Heart right ventricle (tissue), 16 donors: ENCODE data around the gene LRRC15. TPM values are rescaled to one million over a fixed set of nuclear protein-coding genes. Genes with fewer than 3 reads are reported as not detected.

ENCODE experiments used
- ATAC-seq, 8 donors: fragments of 200-7000 bp; cut with Tn5 transposase; one replicate each; pipeline ENCODE4 v1.9.1; 2020; ENCODE audit warnings: mild to moderate bottlenecking in 8 of 8, moderate library complexity in 8 of 8, moderate number of reproducible peaks in 1 of 8
- DNase-seq, 2 donors: peaks; one replicate each; pipeline ENCODE4 v3.0.0-alpha.2; 2020
- H3K27ac ChIP-seq, 10 donors: fragments of 200-600 bp; sonication (generic) in 2 of 10; one replicate each; pipeline versions ENCODE4 v1.5.0 to v1.8.0; 2020 to 2022; ENCODE audit warnings: mild to moderate bottlenecking in 3 of 10
- H3K27me3 ChIP-seq, 7 donors: fragments of 200-600 bp; one replicate each; pipeline ENCODE4 v1.8.0; 2021 to 2022; ENCODE audit warnings: mild to moderate bottlenecking in 2 of 7
- H3K36me3 ChIP-seq, 9 donors: fragments of 200-600 bp; sonication (generic) in 1 of 9; one replicate each; pipeline versions ENCODE4 v1.5.0 to v1.8.0; 2020 to 2022; ENCODE audit warnings: mild to moderate bottlenecking in 2 of 9
- H3K4me1 ChIP-seq, 9 donors: fragments of 200-600 bp; sonication (generic) in 1 of 9; one replicate each; pipeline versions ENCODE4 v1.5.0 to v1.8.0; 2020 to 2022; ENCODE audit warnings: mild to moderate bottlenecking in 4 of 9
- H3K4me3 ChIP-seq, 10 donors: fragments of 200-600 bp; sonication (generic) in 2 of 10; one replicate each; pipeline versions ENCODE4 v1.5.0 to v1.8.0; 2020 to 2022; ENCODE audit warnings: mild to moderate bottlenecking in 7 of 10, moderate library complexity in 2 of 10
- H3K9me3 ChIP-seq, 11 donors: fragments of 200-600 bp in 10 of 11; sonication (generic) in 2 of 11; one replicate each; pipeline versions ENCODE4 v1.5.0 to v1.8.0; 2013 to 2022; ENCODE audit warnings: mild to moderate bottlenecking in 2 of 11, control low read depth in 1 of 11, moderate library complexity in 1 of 11
- CTCF ChIP-seq, 9 donors: fragments of 200-600 bp; sonication (generic) in 2 of 9; IDR thresholded peaks; one replicate each; pipeline versions ENCODE4 v1.5.0 to v1.8.0; 2021 to 2022; ENCODE audit warnings: antibody characterized with exemption in 9 of 9, mild to moderate bottlenecking in 5 of 9, moderate library complexity in 1 of 9
- WGBS, 2 donors: extraction: QIAGEN DNeasy Blood & Tissue Kit; methylation state at CpG; one replicate each; pipeline ENCODE4 v1.1.7; 2013; ENCODE audit warnings: inconsistent platforms in 1 of 2; 5-methylcytosine and 5-hydroxymethylcytosine counted together
- intact Hi-C, 10 donors: fragments of 100-400 bp; cut with DNase I; formaldehyde crosslinking; loops; one replicate each; pipeline versions ENCODE4 v1.11.1 to v1.14.2; 2022
- polyA plus RNA-seq, 2 donors: library from polyadenylated mRNA; stranded (reverse); fragments of 200-250 nt; gene quantifications; one replicate each; pipeline ENCODE4 v1.2.3, GENCODE V29; 2013
- total RNA-seq, 10 donors: library from RNA; stranded (reverse); fragmentation: NEBNext Ultra II Directional in 3 of 10; extraction: Animal tissue kit (Norgen Biotek cat#: 25700) in 3 of 10; gene quantifications; one replicate each; pipeline versions ENCODE4 v1.2.1 to v1.2.4, GENCODE V29; 2021 to 2023
- donor health status: Arrhythmogenic right ventricular cardiomyopathy.
- donor health status: ischemic (EF 13 %, LVEDD 7.1; RV severe dilation, severe dysfunction).
- donor health status: healthy with polysubstance abuse.
- donor health status: DM: no; HTN: yes; CAD: no.
- donor health status: DM: no; HTN: no; CAD: no.
- donor health status: ischemic (EF 25% LVEDD 6.9; RV normal size, moderate dysfunction).
- donor health status: ischemic (EF 25% LVEDD 5.7; RV mildly dilated, moderate dysfunction).
- donor health status: healthy.
- donor health status: DM: yes; HTN: yes; CAD: no.
- donor health status: Ischemic cardiomyopathy.
- donor health status: ischemic (EF 35%, LVEDD 5.7; RV mildly dilated, moderate dysfunction).
- donor health status: nonischemic (EF 11% LVEDD 7.7; RV severe dilation, severe dysfunction).
- donor health status: DM: yes; HTN: yes; CAD: no.
- donor health status: PGD.
- donor health status: ischemic (EF 29% LVEDD 5.4; RV normal size, mild dysfunction).
- donor health status: nonischemic (EF 23%, LVEDD 6.1; RV moderate dilation, normal function).

The LRRC15 gene
- total and polyA plus RNA-seq, 12 donors: 0.05 to 0.81 (median 0.21) TPM; not detected in 1

GRCh38 chr3:194306771-194307640 lies 62.5 kb downstream of the LRRC15 start:
- ATAC-seq: no peak
- Histone ChIP-seq H3K27ac (no peak overlapping the region), H3K36me3 (no peaks in the 10 kb centered on the region), H3K27me3 (peaks cover 0 to 54% (median 18%) of the 10 kb centered on the region in 7 donors), H3K4me3 (no peak overlapping the region), H3K9me3 (no peaks in the 10 kb centered on the region), H3K4me1 (peaks cover 0 to 16% (median 5%) of the 10 kb centered on the region in 9 donors)
- no peak for TF ChIP-seq CTCF (IDR thresholded peaks at IDR 0.05)
- DNase-seq: no peak
- WGBS, 2 donors: 74 to 77% methylated on average over 13 of the region's 13 CpGs
- intact Hi-C loops: loop anchor here in 2 of 10 donors (5.0 kb wide), 1 partner anchor 35 kb away; no protein-coding TSS in a partner anchor

GRCh38 chr3:194306109-194306686 lies 63.3 kb downstream of the LRRC15 start:
- no peak overlapping the region for H3K27ac ChIP-seq
- no peak overlapping the region for H3K4me3 ChIP-seq
- no peaks in the 10 kb centered on the region for H3K9me3 ChIP-seq
- intact Hi-C loops: loop anchor here in 2 of 10 donors (5.0 kb wide), 1 partner anchor 34 kb away; no protein-coding TSS in a partner anchor
- no peaks in the 10 kb centered on the region for H3K36me3 ChIP-seq
- peak in 2 of 8 donors; percentile 26 to 28 for ATAC-seq
- TF ChIP-seq CTCF (IDR thresholded peaks at IDR 0.05): no peak
- peaks cover 0 to 48% (median 18%) of the 10 kb centered on the region in 7 donors for H3K27me3 ChIP-seq
- 59 to 68% methylated on average over 11 of the region's 11 CpGs for WGBS, 2 donors
- H3K4me1 ChIP-seq: peaks cover 0 to 16% (median 5%) of the 10 kb centered on the region in 9 donors
- DNase-seq: no peak

GRCh38 chr3:194305356-194306108 lies 64.0 kb downstream of the LRRC15 start:
- intact Hi-C loops: loop anchor here in 2 of 10 donors (5.0 kb wide), 1 partner anchor 33 kb away; no protein-coding TSS in a partner anchor
- no peak for DNase-seq
- no peak for ATAC-seq
- Histone ChIP-seq H3K27me3 (peaks cover 0 to 48% (median 18%) of the 10 kb centered on the region in 7 donors), H3K4me1 (peaks cover 0 to 16% (median 8%) of the 10 kb centered on the region in 9 donors), H3K4me3 (no peak overlapping the region), H3K36me3 (no peaks in the 10 kb centered on the region), H3K27ac (no peak overlapping the region), H3K9me3 (no peaks in the 10 kb centered on the region)
- 94 to 98% methylated on average over 11 of the region's 11 CpGs for WGBS, 2 donors
- TF ChIP-seq CTCF (IDR thresholded peaks at IDR 0.05): no peak

Other genes starting within 250 kb of the LRRC15 start
- gene HES1, start 233.6 kb downstream of the LRRC15 start, total RNA-seq: 10 to 100 TPM in 9 of 10 donors, 1 to 10 TPM in 1; 6.8 to 43.2 (median 22.0) TPM
- gene HES1, start 233.6 kb downstream of the LRRC15 start, polyA plus RNA-seq: 10 to 100 TPM; 11.2 to 22.8 TPM
- gene CPN2, start 18.4 kb downstream of the LRRC15 start, total RNA-seq: 1 to 10 TPM in 9 of 10 donors, under 1 TPM in 1; 0.87 to 4.5 (median 1.6) TPM
- under 1 TPM; 0.12 to 0.51 TPM for gene CPN2, start 18.4 kb downstream of the LRRC15 start, polyA plus RNA-seq
- under 1 TPM in 6 of 10 donors, not detected in 4; 0.09 to 0.21 (median 0.15) TPM for gene GP5, start 29.5 kb upstream of the LRRC15 start, total RNA-seq
- under 1 TPM in 1 of 2 donors, not detected in 1; 0.01 TPM for gene GP5, start 29.5 kb upstream of the LRRC15 start, polyA plus RNA-seq
- 100 to 1,000 TPM in 5 of 10 donors, 10 to 100 TPM in 5; 60.3 to 195 (median 109) TPM for gene ATP13A3, start 117.3 kb upstream of the LRRC15 start, total RNA-seq
- 10 to 100 TPM; 31.0 to 45.9 TPM for gene ATP13A3, start 117.3 kb upstream of the LRRC15 start, polyA plus RNA-seq